ENCODE results near the gene PLEKHM1.
"Not testable (repeated sequence)": the region's sequence is repeated elsewhere in the genome, so short reads cannot be mapped to it uniquely, and the experiment has no call there.

DNA sequence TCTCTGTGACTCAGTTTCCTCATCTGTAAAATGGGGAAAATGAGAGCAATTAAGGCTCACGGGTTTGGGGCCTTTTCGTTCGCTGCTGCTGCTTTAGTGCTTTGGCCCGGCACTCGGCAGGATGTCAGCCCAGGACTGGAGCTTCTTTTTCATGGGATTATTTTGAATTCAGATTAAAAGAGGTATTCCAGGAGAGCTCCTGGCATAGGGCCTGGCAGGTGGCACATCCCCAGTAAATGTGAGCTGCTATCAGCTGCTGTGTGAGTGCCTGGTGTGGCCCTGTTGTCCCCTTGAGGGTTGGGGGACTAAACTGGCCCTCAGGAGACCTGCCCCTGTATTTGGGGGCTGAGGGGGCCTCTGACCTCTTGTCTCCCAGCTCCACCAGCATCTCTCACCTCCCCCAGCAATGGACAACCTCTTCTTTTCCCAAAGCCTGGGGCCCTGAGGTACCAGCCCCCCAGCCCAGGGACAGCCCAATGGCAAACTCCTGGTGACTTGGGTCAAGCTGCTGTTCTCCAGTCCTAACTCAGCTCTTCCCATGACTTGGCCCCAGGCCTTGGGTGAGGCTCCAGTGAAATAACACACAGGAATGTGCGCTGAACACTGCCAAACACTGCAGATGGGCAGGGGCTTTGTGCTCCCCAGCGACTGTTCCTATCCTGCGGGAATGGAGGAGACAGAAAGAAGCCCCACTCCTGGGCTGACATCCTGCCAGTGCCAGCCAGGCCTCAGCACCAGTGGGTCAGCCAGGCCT lies 43.5 kb downstream of the PLEKHM1 start:
- TF ChIP-seq, protein P1, sequence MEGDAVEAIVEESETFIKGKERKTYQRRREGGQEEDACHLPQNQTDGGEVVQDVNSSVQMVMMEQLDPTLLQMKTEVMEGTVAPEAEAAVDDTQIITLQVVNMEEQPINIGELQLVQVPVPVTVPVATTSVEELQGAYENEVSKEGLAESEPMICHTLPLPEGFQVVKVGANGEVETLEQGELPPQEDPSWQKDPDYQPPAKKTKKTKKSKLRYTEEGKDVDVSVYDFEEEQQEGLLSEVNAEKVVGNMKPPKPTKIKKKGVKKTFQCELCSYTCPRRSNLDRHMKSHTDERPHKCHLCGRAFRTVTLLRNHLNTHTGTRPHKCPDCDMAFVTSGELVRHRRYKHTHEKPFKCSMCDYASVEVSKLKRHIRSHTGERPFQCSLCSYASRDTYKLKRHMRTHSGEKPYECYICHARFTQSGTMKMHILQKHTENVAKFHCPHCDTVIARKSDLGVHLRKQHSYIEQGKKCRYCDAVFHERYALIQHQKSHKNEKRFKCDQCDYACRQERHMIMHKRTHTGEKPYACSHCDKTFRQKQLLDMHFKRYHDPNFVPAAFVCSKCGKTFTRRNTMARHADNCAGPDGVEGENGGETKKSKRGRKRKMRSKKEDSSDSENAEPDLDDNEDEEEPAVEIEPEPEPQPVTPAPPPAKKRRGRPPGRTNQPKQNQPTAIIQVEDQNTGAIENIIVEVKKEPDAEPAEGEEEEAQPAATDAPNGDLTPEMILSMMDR (IDR thresholded peaks at IDR 0.05) = not testable (repeated sequence)
- not testable (repeated sequence) for TF ChIP-seq POLR2A (IDR thresholded peaks at IDR 0.05)

Data from heart left ventricle (tissue), 13 donors.